ENCODE results near the gene ESPL1.
"Not testable (repeated sequence)": the region's sequence is repeated elsewhere in the genome, so short reads cannot be mapped to it uniquely, and the experiment has no call there.

Gene ESPL1

DNA sequence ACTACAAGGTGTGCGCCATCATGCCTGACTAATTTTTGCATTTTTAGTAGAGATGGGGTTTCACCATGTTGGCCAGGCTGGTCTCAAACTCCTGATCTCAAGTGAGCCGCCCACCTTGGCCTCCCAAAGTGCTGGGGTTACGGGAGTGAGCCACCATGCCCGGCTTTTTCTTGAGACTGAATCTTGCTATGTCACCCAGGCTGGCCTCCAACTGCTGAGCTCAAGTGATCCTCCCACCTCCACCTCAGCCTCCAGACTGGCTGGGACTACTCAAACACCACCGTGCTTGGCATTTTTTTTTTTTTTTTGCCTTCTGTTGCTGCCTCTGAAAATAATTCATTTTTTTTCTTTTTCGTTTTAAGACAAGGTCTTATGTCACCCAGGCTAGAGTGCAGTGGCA, 8.2 kb upstream of the ESPL1 start:
- no peak for DNase-seq (ENCODE audit: low read depth)

DNA sequence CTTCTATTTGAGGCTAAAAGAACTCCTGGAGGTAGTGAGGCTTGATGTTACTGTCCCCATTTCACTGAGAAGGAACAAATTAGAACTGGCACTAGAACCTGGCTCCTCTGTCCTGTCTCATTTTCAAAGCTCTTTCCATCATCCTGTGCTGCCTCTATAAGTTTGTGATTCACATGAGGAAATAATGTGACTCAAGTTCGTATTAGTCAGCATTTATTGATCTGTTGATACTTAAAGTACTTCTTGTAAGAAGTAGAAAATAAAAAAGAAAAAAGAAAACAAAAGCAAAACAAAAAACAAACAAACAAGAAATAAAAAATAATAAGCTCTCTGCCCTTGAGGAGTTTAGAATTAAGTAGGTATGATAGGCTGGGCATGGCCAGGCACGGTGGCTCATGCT, 2.3 kb upstream of the ESPL1 start:
- DNase-seq (ENCODE audit: low read depth): no peak

DNA sequence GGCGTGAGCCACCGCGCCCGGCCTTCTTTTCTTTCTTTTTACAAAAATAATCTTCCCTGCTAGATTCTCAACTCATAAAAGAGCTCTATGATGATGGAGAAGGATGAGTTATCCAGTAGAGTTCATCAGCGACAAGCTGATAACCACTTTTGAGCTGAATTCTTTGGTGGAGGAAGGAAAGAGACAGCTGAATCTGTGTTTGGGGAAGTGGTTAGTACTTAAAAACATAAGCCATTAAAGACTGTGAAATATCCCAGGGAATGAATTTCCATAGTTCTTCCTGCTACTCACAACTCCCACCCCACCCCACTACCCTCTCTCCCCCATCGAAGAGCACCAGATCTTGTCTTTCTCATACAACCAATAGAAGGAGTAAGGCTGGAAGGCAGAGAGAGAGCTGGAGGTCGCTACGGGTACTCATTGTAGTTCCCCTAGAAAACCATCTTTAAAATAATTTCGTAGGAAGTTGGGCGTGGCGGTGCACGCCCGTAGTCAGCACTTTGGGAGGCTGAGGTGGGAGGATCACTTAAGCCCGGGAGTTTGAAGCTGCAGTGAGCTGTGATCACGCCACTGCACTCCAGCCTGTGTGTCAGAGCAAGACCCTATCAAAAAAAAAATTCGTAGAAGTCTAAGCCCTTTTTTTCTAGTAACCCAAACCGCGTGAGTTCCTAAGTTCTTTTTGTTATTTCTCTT, 647 bp upstream of the ESPL1 start:
- DNase-seq (ENCODE audit: low read depth): no peak

DNA sequence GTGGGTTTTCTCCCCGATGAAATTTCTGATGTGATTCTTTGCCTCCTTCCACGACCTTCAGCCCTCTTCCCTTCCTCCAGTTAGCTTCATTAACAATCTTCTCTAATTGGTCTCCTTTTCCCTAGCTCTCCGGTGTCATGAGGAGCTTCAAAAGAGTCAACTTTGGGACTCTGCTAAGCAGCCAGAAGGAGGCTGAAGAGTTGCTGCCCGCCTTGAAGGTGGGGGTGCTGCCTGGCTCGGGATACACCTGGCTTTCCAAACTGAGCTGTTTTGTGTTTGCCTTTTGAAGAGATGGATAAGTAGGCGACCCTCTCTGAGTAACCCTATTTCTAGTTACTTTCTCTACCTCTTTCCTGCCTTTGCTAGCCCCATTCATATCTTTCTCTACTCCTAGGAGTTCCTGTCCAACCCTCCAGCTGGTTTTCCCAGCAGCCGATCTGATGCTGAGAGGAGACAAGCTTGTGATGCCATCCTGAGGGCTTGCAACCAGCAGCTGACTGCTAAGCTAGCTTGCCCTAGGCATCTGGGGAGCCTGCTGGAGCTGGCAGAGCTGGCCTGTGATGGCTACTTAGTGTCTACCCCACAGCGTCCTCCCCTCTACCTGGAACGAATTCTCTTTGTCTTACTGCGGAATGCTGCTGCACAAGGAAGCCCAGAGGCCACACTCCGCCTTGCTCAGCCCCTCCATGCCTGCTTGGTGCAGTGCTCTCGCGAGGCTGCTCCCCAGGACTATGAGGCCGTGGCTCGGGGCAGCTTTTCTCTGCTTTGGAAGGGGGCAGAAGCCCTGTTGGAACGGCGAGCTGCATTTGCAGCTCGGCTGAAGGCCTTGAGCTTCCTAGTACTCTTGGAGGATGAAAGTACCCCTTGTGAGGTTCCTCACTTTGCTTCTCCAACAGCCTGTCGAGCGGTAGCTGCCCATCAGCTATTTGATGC, 797 bp downstream of the ESPL1 start:
- no peak for DNase-seq (ENCODE audit: low read depth)

DNA sequence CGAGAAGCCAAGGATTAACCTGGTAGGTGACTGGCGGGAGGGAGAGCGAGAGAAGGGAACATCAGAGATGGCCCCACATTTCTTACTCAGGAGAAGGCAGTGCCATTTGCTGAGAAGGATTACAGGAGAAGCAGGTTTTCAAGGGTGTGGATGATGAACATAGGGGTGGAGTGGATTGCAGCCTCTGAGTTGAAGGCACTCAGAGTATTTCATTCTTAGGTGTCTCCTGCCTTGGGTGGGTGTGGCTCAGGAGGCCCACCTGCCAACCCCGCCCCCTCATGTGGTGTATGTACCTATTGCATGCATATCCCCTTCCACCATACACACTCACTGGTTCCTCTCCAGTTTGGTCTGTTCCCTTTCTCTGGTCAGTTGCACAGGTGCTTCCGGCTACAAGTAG, 6.3 kb downstream of the ESPL1 start:
- no peak for DNase-seq (ENCODE audit: low read depth)

DNA sequence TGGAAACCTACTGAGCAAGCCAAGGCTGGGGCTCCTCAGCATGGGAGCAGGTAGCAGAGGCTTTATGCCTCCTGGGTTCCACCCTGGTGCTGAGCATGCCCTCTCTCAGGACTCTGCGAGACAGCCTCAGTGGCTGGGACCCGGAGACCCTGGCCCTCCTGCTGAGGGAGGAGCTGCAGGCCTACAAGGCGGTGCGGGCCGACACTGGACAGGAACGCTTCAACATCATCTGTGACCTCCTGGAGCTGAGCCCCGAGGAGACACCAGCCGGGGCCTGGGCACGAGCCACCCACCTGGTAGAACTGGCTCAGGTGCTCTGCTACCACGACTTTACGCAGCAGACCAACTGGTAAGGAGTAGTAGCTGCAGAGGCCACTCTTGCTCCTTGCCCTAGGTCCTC, 8.4 kb downstream of the ESPL1 start:
- DNase-seq (ENCODE audit: low read depth): no peak

DNA sequence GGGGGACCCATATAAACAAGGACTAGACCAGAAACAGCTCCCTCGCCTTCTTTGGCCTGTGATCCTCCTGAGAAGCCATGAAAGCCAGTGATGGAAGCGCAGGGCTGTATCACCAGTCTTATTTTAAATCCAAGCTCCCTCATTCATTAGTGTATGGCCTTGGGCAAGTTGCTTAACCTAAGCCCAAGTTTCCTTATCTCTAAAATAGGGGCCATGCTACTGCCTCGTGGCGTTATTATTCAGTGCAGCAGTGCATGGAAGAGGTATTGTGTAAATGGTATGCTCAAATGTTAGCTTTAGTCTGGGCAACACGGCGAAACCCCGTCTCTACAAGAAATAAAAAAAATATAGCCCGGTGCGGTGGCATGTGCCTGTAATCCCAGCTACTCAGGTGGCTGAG, 9.9 kb downstream of the ESPL1 start:
- no peak for DNase-seq (ENCODE audit: low read depth)

DNA sequence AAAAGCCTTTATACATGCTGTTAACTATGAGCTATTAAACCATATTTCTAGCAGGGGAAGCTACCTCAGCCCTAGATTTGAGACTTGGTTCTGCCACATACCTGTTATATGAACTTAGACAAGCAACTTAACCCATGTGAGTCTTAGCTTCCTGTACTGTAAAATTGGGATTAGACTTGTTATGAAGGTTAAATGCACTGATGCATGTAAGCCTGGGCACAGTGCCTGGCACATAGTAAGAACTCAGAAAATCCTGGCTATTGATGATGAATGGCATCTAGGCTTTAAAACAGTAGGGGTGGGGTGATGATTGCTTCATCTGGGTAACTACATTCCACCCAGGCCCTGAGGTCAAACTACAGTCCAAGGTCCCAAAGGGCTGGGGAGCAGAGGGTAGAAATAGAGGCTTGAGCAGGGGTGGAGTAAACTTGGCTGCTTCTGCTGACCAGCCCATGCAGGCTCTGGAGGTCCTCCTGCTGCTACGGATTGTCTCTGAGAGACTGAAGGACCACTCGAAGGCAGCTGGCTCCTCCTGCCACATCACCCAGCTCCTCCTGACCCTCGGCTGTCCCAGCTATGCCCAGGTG, 11.3 kb downstream of the ESPL1 start:
- no peak for DNase-seq (ENCODE audit: low read depth)

DNA sequence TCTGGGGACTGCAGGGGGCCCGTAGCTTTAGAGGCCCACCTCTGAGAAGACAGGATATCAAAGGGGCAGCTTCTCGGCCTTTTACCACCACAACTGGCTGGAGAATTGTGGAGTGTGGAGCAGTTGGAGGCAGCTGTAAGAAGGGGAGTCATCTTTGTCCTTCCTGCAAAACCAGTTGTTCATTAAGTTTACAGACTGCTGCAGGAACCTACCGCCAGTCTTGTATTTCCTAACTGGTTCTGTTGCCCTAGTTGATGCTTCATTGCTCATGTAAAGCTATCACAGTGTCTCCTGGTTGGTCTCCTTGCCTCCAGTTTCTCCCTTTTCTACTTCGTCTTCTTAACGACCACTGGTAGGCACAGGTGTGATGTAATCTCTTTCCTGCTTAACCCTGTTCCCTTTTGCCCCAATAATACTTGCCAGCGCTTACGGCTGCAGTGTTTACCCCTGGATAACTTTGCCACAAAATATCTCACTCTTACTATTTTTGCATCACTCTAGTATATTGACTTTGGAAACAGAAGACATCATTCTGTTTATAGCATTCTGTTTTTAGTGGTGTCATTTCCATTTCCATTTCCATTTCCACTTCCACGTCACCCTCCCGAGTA, 11.9 kb downstream of the ESPL1 start:
- no peak for DNase-seq (ENCODE audit: low read depth)

DNA sequence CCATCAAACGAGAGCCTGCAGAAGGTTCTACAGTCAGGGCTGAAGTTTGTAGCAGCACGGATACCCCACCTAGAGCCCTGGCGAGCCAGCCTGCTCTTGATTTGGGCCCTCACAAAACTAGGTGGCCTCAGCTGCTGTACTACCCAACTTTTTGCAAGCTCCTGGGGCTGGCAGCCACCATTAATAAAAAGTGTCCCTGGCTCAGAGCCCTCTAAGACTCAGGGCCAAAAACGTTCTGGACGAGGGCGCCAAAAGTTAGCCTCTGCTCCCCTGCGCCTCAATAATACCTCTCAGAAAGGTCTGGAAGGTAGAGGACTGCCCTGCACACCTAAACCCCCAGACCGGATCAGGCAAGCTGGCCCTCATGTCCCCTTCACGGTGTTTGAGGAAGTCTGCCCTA, 18.3 kb downstream of the ESPL1 start:
- no peak for DNase-seq (ENCODE audit: low read depth)

DNA sequence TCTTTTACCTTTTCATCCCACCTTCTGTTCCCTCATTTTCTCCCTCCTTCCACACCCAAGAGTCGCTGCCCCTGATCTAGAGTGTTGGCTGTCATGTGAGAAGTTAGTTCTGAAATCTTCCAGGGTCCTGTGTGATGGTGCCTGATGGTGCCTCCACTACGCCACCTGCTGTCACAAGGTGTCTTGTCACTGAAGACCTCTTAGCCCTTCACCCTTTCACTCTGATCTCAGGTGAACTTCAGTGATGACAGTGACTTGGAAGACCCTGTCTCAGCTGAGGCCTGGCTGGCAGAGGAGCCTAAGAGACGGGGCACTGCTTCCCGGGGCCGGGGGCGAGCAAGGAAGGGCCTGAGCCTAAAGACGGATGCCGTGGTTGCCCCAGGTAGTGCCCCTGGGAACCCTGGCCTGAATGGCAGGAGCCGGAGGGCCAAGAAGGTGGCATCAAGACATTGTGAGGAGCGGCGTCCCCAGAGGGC, 19.7 kb downstream of the ESPL1 start:
- no peak for DNase-seq (ENCODE audit: low read depth)

DNA sequence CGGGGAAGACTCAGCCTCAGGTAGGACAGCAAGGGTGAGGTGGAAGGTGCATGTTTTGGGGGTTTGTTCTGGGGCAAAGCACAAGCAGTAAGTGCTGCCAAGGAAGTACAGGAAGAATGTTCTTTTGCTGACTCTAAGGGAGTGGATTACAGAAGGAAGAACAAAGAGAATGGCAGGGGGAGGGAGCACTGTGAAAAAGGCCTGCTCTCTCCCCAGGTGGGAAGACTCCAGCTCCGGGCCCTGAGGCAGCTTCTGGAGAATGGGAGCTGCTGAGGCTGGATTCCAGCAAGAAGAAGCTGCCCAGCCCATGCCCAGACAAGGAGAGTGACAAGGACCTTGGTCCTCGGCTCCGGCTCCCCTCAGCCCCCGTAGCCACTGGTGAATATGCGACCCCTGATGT, 20.2 kb downstream of the ESPL1 start:
- DNase-seq (ENCODE audit: low read depth): no peak

DNA sequence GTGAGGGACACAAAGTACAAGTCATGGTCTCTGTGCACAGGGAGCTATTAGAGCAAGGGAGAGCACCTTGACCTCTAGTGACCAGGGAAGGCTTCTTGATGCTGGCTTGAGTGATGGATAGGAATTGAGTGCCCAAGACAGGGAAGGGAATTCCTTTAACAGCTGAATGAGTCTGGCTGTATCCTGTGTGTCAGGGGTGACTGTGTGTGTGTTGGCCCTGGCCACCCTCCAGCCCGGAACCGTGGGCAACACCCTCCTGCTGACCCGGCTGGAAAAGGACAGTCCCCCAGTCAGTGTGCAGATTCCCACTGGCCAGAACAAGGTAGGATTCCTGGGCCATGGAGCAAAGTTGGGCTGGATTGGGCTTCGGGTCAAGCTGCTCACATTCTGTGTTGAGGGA, 21.8 kb downstream of the ESPL1 start:
- no peak for DNase-seq (ENCODE audit: low read depth)

DNA sequence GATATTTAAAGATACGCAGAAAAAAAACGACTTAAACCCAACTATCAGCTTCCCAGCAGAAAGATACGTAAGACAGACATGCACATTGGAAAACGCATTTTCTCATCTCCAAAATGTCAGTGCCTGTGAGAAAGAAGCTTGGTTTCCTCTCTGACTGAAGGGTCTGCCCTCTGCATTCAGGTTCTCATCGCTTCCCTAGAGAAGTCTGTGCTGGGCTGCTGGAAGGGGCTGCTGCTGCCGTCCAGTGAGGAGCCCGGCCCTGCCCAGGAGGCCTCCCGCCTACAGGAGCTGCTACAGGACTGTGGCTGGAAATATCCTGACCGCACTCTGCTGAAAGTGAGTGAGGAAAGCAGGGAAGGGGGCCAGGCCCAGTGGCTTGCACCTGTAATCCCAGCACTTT, 22.6 kb downstream of the ESPL1 start:
- DNase-seq (ENCODE audit: low read depth): no peak

DNA sequence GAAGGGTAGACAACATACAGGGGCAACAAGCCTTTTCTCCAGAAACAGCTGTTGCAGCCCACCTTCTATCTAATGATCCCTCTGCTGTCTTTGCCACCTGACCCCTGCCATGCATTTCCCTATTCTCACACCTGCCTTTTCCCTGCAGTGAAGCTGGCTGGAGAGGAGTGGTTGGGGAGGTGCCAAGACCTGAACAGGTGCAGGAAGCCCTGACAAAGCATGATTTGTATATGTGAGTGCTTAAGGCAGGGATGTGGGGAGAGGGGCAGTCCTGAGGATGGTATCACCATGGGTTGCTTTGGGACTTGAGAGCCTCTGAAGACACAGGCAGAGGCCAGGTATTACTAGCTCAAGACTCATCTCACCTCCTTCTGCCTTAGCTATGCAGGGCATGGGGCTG, 24.3 kb downstream of the ESPL1 start:
- no peak for DNase-seq (ENCODE audit: low read depth)

DNA sequence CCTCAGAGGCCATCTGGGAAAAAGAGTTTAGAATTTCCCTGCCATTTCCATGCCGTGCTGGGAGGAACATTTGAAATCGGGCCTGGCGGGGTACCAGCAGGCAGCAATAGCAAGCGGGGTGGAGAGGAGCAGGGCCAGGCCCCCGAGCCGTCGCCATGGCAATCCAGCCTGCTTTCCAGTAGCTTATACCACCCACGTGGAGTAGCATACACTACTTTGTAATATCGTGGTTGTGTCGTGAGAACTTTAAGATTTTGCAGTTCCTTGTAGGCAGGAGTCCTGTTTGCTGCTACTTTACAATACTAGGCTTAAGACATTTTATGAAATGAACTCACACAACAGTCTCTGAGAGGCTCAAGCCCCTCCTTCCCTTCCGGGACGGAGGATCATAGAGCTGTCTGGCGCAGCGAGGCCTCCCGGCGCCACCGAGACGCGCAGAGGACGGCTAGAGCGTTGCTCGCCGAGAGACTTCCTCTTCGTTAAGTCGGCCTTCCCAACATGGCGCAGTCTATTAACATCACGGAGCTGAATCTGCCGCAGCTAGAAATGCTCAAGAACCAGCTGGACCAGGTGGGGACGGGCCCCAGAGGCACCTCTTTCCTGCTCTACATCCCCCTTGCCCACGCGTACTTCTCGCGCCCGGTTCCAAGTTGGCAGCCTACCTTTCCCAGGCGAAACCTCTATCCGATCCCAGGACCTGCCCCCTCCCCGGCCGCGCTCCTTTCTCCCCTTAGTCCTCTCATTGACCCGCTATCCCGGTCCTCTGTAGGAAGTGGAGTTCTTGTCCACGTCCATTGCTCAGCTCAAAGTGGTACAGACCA, 27.2 kb downstream of the ESPL1 start, which contains the start of gene PFDN5:
Gene PFDN5 (plus strand): TSS at position 473 of the 821 bp plus-strand sequence. CDS start 26 bp downstream, at position 499.
- peak; percentile 76 for DNase-seq (ENCODE audit: low read depth)

DNA sequence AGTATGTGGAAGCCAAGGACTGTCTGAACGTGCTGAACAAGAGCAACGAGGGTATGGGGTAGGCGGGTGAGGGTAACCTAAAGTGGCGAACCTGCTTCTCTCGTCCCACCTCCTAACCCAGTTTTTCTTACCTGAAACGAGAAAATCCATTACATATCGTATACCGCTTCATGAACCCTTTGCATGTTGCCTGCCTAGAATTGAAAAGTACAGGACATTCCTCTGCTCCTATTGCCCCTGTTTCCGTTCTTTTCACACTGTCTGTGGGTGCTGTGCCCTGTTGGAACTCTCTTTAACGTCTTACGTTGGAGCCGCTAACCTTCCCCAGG, 27.8 kb downstream of the ESPL1 start:
- DNase-seq (ENCODE audit: low read depth): no peak

DNA sequence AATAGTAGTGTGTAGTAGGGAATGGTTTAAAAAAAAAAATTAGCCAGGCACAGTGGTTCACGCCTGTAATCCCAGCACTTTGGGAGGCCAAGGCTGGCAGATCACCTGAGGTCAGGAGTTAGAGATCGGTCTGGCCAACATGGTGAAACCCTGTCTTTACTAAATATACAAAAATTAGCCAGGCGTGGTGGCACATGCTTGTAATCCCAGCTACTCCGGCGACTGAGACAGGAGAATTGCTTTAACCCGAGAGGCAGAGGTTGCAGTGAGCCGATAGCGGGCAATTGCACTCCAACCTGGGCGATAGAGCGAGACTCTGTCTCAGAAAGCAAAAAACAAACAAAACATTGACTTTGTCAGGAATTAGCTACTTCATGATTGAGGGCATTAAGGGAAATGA, 29.0 kb downstream of the ESPL1 start:
- DNase-seq (ENCODE audit: low read depth): not testable (repeated sequence)

DNA sequence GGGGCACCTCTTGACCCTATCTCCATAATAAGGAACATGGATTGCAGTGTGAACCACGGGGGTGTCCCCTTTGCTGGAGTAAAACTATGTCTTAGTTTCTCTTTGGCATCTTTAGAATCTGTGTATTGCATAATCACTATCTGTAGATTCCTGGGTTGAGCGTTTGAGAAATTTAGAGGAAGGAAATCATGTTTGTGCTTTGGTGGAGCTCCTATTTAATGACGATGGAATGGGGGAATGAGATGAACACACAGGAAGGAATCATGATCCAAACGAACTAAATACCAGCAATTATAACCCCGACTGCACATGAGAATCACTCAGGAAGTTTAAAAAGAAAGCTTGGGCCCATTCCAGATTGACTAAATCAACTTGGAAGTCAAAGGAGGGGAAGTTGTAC, 30.1 kb downstream of the ESPL1 start:
- DNase-seq (ENCODE audit: low read depth): peak; percentile 88

DNA sequence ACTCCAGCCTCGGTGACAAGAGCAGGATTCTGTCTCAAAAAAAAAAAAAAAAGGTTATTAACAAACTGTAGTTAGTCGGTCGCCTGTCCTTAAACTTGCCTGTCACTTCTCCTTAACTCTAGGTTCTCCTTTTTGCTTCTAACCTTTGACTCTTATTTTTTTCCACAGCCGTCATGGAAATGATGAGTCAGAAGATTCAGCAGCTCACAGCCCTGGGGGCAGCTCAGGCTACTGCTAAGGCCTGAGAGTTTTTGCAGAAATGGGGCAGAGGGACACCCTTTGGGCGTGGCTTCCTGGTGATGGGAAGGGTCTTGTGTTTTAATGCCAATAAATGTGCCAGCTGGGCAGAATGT, 31.0 kb downstream of the ESPL1 start:
- no peak for DNase-seq (ENCODE audit: low read depth)

DNA sequence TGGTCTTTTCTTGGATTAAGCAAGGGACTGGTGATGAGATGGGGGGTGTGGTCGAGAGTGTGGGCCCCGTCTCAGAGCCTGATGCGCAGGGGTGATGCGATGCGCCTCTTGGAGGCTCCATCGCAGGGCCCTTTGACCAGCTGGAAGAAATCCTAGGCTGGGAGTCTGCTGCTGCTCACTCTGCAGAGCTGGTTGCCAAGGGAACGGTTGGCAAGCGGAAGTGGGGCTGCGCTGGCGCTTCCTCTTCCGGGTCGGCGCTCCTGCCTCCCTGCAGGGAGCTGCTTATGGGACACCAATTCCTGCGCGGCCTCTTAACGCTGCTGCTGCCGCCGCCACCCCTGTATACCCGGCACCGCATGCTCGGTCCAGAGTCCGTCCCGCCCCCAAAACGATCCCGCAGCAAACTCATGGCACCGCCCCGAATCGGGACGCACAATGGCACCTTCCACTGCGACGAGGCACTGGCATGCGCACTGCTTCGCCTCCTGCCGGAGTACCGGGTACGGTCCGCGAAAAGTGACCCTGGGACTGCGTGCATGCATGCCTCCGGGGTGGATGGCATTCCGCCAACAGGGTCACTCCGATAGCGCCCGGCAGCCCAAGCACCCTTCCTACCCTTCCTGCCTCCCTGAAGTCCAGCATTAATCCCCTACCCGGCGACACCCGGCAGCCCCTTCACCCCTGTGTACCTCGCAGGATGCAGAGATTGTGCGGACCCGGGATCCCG, 31.5 kb downstream of the ESPL1 start, which contains the start of gene MYG1:
Gene MYG1 (plus strand): TSS at position 242 of the 727 bp plus-strand sequence. CDS start 43 bp downstream, at position 285.
- no peak for DNase-seq (ENCODE audit: low read depth)

All from HS-5 (cell line).